B cell (primary cell): ENCODE measurements around the gene NANOS3. TPM values are rescaled to one million over a fixed set of nuclear protein-coding genes. Genes with fewer than 3 reads are reported as not detected.

ENCODE experiments used
- ATAC-seq: fragments of 200-7000 bp; cut with Tn5 transposase; one replicate; pipeline ENCODE4 v1.10.0; 2021; ENCODE audit warnings: low read depth, mild to moderate bottlenecking, moderate number of reproducible peaks, moderate library complexity
- CTCF ChIA-PET: fragments of 350-600 bp; sonication (Branson Sonifier 250); formaldehyde crosslinking; loops from one replicate; lab custom pipeline; 2021; ENCODE audit warnings: antibody characterized with exemption, inconsistent platforms; lab: Charles Lee
- POLR2A ChIA-PET: fragments of 350-600 bp; sonication (Branson Sonifier 250); formaldehyde crosslinking; loops from one replicate; lab custom pipeline; 2021; ENCODE audit warnings: antibody characterized with exemption; lab: Charles Lee
- DNase-seq: peaks from one replicate; pipeline ENCODE4 v3.0.0; 2013
- H2AFZ ChIP-seq: 2 replicates; pipeline ENCODE4 v1.6.1; 2012; ENCODE audit warnings: mild to moderate bottlenecking, low read depth, low read length; ENCODE audit not compliant: insufficient read depth, poor library complexity, severe bottlenecking
- H3K27ac ChIP-seq, 2 donors: 1 replicate in 1 of 2; 2 replicates in 1 of 2; pipeline ENCODE4 v1.5.1; 2012 to 2013; ENCODE audit warnings: low read length in 2 of 2, mild to moderate bottlenecking in 2 of 2, moderate library complexity in 1 of 2
- H3K27me3 ChIP-seq, 4 experiments: fragments of 200-600 bp in 1 of 4; sonication (generic) in 1 of 4; replicated peaks in 1 of 4; 1 replicate in 2 of 4; 2 replicates in 2 of 4; pipeline versions ENCODE4 v1.6.1 to v1.7.0; 2013 to 2016; ENCODE audit warnings: low read length in 3 of 4, mild to moderate bottlenecking in 2 of 4, mixed read lengths in 1 of 4, moderate library complexity in 1 of 4; ENCODE audit not compliant: insufficient read depth in 4 of 4, control insufficient read depth in 3 of 4; ENCODE audit errors: control extremely low read depth in 1 of 4
- H3K36me3 ChIP-seq, 2 experiments: replicated peaks in 1 of 2; 1 replicate in 1 of 2; 2 replicates in 1 of 2; pipeline versions ENCODE4 v1.6.1 to v1.7.1; 2013; ENCODE audit warnings: low read length in 1 of 2; ENCODE audit not compliant: insufficient read depth in 2 of 2, control insufficient read depth in 1 of 2; ENCODE audit errors: control extremely low read depth in 1 of 2, extremely low read depth in 1 of 2
- H3K4me1 ChIP-seq, 2 donors: fragments of 200-600 bp in 1 of 2; sonication (generic) in 1 of 2; 1 replicate in 1 of 2; 2 replicates in 1 of 2; pipeline versions ENCODE4 v1.5.1 to v1.6.1; 2013 to 2017; ENCODE audit warnings: low read length in 2 of 2; ENCODE audit not compliant: control insufficient read depth in 2 of 2, insufficient read depth in 2 of 2
- H3K4me2 ChIP-seq: replicated peaks from 2 replicates; pipeline ENCODE3; 2012; ENCODE audit warnings: mild to moderate bottlenecking, low read depth, low read length; ENCODE audit not compliant: poor library complexity, severe bottlenecking
- H3K4me3 ChIP-seq, 5 experiments: fragments of 200-600 bp in 1 of 5; sonication (generic) in 1 of 5; 1 replicate in 3 of 5; 2 replicates in 2 of 5; pipeline versions ENCODE4 v1.5.1 to v1.7.0; 2011 to 2016; ENCODE audit warnings: low read length in 4 of 5, mild to moderate bottlenecking in 4 of 5, low read depth in 2 of 5, control low read depth in 1 of 5, moderate library complexity in 1 of 5; ENCODE audit not compliant: insufficient read depth in 1 of 5; ENCODE audit errors: control extremely low read depth in 1 of 5, extremely low read depth in 1 of 5
- H3K79me2 ChIP-seq: fragments of 200-600 bp; sonication (generic); one replicate; pipeline ENCODE4 v1.6.0; 2016; ENCODE audit warnings: low read length; ENCODE audit not compliant: control insufficient read depth, insufficient read depth
- H3K9ac ChIP-seq: fragments of 200-600 bp; sonication (generic); 2 replicates; pipeline ENCODE4 v1.6.1; 2017; ENCODE audit warnings: mild to moderate bottlenecking, low read length, moderate library complexity
- H3K9me3 ChIP-seq, 3 donors: one replicate each; pipeline versions ENCODE4 v1.6.1 to v1.7.1; 2013; ENCODE audit warnings: low read length in 2 of 3; ENCODE audit not compliant: control insufficient read depth in 2 of 3, insufficient read depth in 1 of 3; ENCODE audit errors: control extremely low read depth in 1 of 3
- H4K20me1 ChIP-seq: 2 replicates; pipeline ENCODE4 v1.6.0; 2012; ENCODE audit warnings: mild to moderate bottlenecking, low read length; ENCODE audit not compliant: insufficient read depth, control insufficient read depth, poor library complexity, severe bottlenecking
- H3K27ac Mint-ChIP-seq: one replicate; pipeline ENCODE4 v1.8.0; 2021; ENCODE audit warnings: mixed read lengths
- H3K27me3 Mint-ChIP-seq: one replicate; pipeline ENCODE4 v1.8.0; 2021; ENCODE audit warnings: mixed read lengths
- H3K4me1 Mint-ChIP-seq: one replicate; pipeline ENCODE4 v1.8.0; 2021; ENCODE audit warnings: mixed read lengths
- H3K4me3 Mint-ChIP-seq: one replicate; pipeline ENCODE4 v1.8.0; 2021; ENCODE audit warnings: mixed read lengths
- H3K9me3 Mint-ChIP-seq: one replicate; pipeline ENCODE4 v1.8.0; 2022; ENCODE audit warnings: mixed read lengths; ENCODE audit not compliant: insufficient read depth
- CTCF ChIP-seq: fragments of 200-600 bp; IDR thresholded peaks from one replicate; pipeline ENCODE4 v1.8.0; 2022; ENCODE audit warnings: antibody characterized with exemption, mild to moderate bottlenecking
- EZH2 ChIP-seq: IDR thresholded peaks from 2 replicates; pipeline ENCODE4 v1.6.1; 2012; ENCODE audit warnings: borderline replicate concordance, low read depth, mild to moderate bottlenecking, moderate library complexity, low read length; ENCODE audit not compliant: insufficient read depth, poor library complexity, severe bottlenecking
- WGBS: methylation state at CpG from one replicate; pipeline ENCODE4 v1.1.5; 2013; ENCODE audit warnings: missing lambda C conversion rate; ENCODE audit not compliant: insufficient coverage; 5-methylcytosine and 5-hydroxymethylcytosine counted together
- intact Hi-C: fragments of 100-400 bp; cut with micrococcal nuclease; formaldehyde crosslinking; loops from one replicate; pipeline ENCODE4 v1.10.0; 2022
- polyA plus RNA-seq: library from polyadenylated mRNA; depleted of rRNA; stranded (reverse); fragments of >200 nt; gene quantifications from 2 replicates; pipeline ENCODE4 v1.2.3, GENCODE V29; 2012
- total RNA-seq, 2 donors: library from RNA; stranded (reverse); fragments of 120-200 nt in 1 of 2; gene quantifications; 1 replicate in 1 of 2; 2 replicates in 1 of 2; pipeline versions ENCODE4 v1.2.3 to v1.2.4, GENCODE V29; 2013 to 2022

NANOS3 gene
- total and polyA plus RNA-seq, 2 donors (not counting 1 experiment from before 2014, with no cell fraction given): 0.49 TPM; not detected in 1

GRCh38 chr19:13833330-13834243, 43.3 kb upstream of the NANOS3 start:
- peaks cover 5% of the 10 kb centered on the region for H3K79me2 ChIP-seq
- H3K27me3 ChIP-seq: no peaks in the 10 kb centered on the region
- peaks cover 38% of the 10 kb centered on the region for H3K4me1 Mint-ChIP-seq
- peak overlapping the region; percentile 80 for H3K9ac ChIP-seq
- peak overlapping the region; percentile 86 for H3K27ac Mint-ChIP-seq
- peak overlapping the region; percentile 58 to 81 for H3K27ac ChIP-seq
- DNase-seq (peak; percentile 96), ATAC-seq (peak; percentile 87)
- no peaks in the 10 kb centered on the region for H3K27me3 Mint-ChIP-seq
- TF ChIP-seq CTCF (peak; percentile 73), EZH2 (no peak)
- peak overlapping the region; percentile 88 for H3K4me3 Mint-ChIP-seq
- POLR2A ChIA-PET: interaction anchor here (0.5 to 4.0 kb wide), 4 partner anchors 17 to 99 kb away, joined by 5 to 17 read pairs (median 6); partner anchors contain the start of gene C19orf53
- H3K4me1 ChIP-seq: peaks cover 39 to 45% of the 10 kb centered on the region in 2 donors
- 6% methylated on average over 59 of the region's 59 CpGs for WGBS
- H3K36me3 ChIP-seq: no peaks in the 10 kb centered on the region
- H3K4me3 ChIP-seq: peak overlapping the region; percentile 28 to 77 (median 69)
- H3K4me2 ChIP-seq: peak overlapping the region; percentile 94
- peak overlapping the region; percentile 76 for H2AFZ ChIP-seq
- no peaks in the 10 kb centered on the region for H3K9me3 ChIP-seq
- intact Hi-C loops: no loop called here
- CTCF ChIA-PET: interaction anchor here (1.2 to 4.7 kb wide), 4 partner anchors 28 to 49 kb away, joined by 5 to 40 read pairs (median 6); no protein-coding TSS in a partner anchor
- H4K20me1 ChIP-seq: no peaks in the 10 kb centered on the region
- H3K9me3 Mint-ChIP-seq: no peaks in the 10 kb centered on the region
